ENCODE data around the gene GLYR1. TPM values are rescaled to one million over a fixed set of nuclear protein-coding genes. Genes with fewer than 3 reads are reported as not detected.

GLYR1 gene
- total and polyA plus RNA-seq, 2 of the 4 experiments (the other 2 are of a cell fraction): 26.0 to 54.2 TPM

DNA sequence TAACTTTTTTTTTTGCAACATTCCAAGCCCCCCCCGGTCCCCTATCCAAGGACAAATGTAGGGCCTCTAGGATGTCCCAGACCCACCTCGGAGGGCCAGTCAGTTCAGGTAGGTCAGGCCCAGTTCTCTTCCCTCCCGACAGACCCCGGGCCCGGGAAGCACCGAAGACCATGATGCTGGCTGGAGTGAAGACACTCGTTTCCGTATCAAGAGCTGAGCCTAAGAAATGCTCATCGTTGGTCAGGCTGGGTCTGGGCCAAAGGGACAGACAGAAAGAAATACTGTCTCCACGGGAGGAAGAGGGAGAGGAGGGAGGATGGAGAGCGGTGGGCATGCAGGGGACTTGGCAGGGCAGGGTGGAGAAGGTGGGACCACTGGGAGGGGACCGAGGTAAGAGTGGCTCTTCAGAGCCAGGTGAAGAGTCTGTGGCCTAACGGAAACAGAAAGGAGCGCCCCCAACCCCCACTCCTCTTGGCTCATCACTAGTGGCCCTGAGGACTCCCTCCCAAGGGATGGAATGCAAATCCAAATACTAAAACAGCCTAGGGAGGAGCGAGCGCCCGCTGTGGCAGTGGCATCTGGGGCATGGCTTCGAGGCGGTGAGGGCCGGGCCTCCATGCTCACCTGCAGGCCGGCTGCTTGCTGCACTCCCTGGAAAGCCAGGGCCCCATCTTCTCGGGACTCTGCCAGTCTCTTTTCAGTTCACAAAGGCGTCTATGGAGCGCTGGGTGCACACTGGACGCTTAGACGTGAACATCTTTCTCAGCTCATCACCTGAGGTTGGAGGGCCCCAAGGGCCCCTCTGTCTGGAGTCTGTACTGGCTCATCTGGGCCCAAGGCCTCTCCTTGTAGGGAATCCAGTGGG, 43.0 kb downstream of the GLYR1 start:
- H3K4ac ChIP-seq (ENCODE audit: low read depth, low read length): no peak overlapping the region
- no peak overlapping the region for H4K91ac ChIP-seq (ENCODE audit: insufficient read depth, low read depth, low read length)
- in situ Hi-C loops (cut with MboI; ENCODE audit: low sequenced_read_pairs): no loop called here
- no peak overlapping the region for H3K56ac ChIP-seq (ENCODE audit: extremely low read depth, insufficient read depth, low read length)
- no peaks in the 10 kb centered on the region for H3K9me1 ChIP-seq (ENCODE audit: insufficient read depth, low read length)
- no peak for DNase-seq
- intact Hi-C loops (cut with micrococcal nuclease): loop anchor here (2.0 to 5.0 kb wide), 2 partner anchors 37 to 153 kb away; partner anchors contain the start of gene ZNF500
- no peak overlapping the region for H3K4me3 ChIP-seq (ENCODE audit: insufficient read depth, low read depth, low read length)
- CTCF ChIA-PET: no interaction called here
- H3K4me2 ChIP-seq (ENCODE audit: low read depth, low read length): no peak overlapping the region
- H3K79me1 ChIP-seq (ENCODE audit: low read depth in 1 of 2, low read length in 2 of 2): peaks cover 0 to 7% of the 10 kb centered on the region in 2 experiments; a peak in 2 of 4 replicates
- H3K27me3 ChIP-seq (ENCODE audit: control insufficient read depth, insufficient read depth, low read length): no peaks in the 10 kb centered on the region
- H3K27ac ChIP-seq (ENCODE audit: insufficient read depth, low read length): no peak overlapping the region
- H4K20me1 ChIP-seq (ENCODE audit: insufficient read depth, low read length): no peaks in the 10 kb centered on the region; the same call in 1 of the 2 replicates
- dilution Hi-C loops (cut with HindIII; ENCODE audit: low sequenced_read_pairs, unreplicated experiment): no loop called here
- H3K9me3 ChIP-seq (ENCODE audit: control insufficient read depth, insufficient read depth, low read length): no peaks in the 10 kb centered on the region
- H2AK9ac ChIP-seq (replicated peaks; ENCODE audit: low read depth, low read length, poor library complexity): peak overlapping the region; percentile 65
- no peak overlapping the region for H4K8ac ChIP-seq (ENCODE audit: low read depth in 2 of 2, low read length in 2 of 2)
- TSS peak; percentile 92 for BruUV-seq (replicated peaks)
- no peak for ATAC-seq (ENCODE audit: low read depth)
- TF ChIP-seq CTCF (conservative IDR thresholded peaks at IDR 0.05; ENCODE audit: low read depth, low read length) (no peak), POLR2A (IDR thresholded peaks at IDR 0.05; ENCODE audit: low read depth, low read length) (no peak), MXI1 (IDR thresholded peaks at IDR 0.05; ENCODE audit: borderline replicate concordance, low read depth, low read length) (no peak), RCOR1 (IDR thresholded peaks at IDR 0.05; ENCODE audit: insufficient replicate concordance, low read length) (no peak), FOS (IDR thresholded peaks at IDR 0.05; ENCODE audit: low read depth, low read length) (no peak), NFE2L2 (IDR thresholded peaks at IDR 0.05; ENCODE audit: low read depth, low read length) (no peak), RAD21 (IDR thresholded peaks at IDR 0.05; ENCODE audit: low read length) (no peak), MAZ (IDR thresholded peaks at IDR 0.05; ENCODE audit: borderline replicate concordance, low read depth, low read length) (no peak), BHLHE40 (IDR thresholded peaks at IDR 0.05; ENCODE audit: low read depth, low read length) (no peak), CHD1 (IDR thresholded peaks at IDR 0.05; ENCODE audit: low read depth, low read length) (no peak), SMC3 (IDR thresholded peaks at IDR 0.05; ENCODE audit: low read depth, low read length) (no peak), CEBPB (IDR thresholded peaks at IDR 0.05; ENCODE audit: low read depth, low read length) (no peak)
- TF ChIP-seq, protein P1, sequence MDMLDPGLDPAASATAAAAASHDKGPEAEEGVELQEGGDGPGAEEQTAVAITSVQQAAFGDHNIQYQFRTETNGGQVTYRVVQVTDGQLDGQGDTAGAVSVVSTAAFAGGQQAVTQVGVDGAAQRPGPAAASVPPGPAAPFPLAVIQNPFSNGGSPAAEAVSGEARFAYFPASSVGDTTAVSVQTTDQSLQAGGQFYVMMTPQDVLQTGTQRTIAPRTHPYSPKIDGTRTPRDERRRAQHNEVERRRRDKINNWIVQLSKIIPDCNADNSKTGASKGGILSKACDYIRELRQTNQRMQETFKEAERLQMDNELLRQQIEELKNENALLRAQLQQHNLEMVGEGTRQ (IDR thresholded peaks at IDR 0.05; ENCODE audit: low read depth, low read length): no peak
- WGBS, 2 experiments (ENCODE audit: extremely low coverage in 2 of 2, insufficient read length in 1 of 2): 86% methylated on average over 15 of the region's 26 CpGs; no CpG with 5 or more reads in 1 of the 2 experiments
- peak overlapping the region; percentile 31; the same call in 1 of the 2 replicates for H2AK5ac ChIP-seq (ENCODE audit: low read depth, low read length)
- peaks cover 26% of the 10 kb centered on the region for H3K36me3 ChIP-seq (ENCODE audit: control insufficient read depth, insufficient read depth, low read length)
- H3K9ac ChIP-seq (ENCODE audit: low read depth, low read length): no peak overlapping the region
- H3K14ac ChIP-seq (replicated peaks; ENCODE audit: low read depth, low read length): no peak overlapping the region
- H2BK15ac ChIP-seq (ENCODE audit: low read depth, low read length): no peak overlapping the region
- no peak overlapping the region for H3K18ac ChIP-seq (ENCODE audit: low read depth, low read length)
- H3K4me1 ChIP-seq (ENCODE audit: control insufficient read depth, insufficient read depth, low read length): peaks cover 5% of the 10 kb centered on the region; the same call in 1 of the 2 replicates
- no peak overlapping the region for H2BK5ac ChIP-seq (ENCODE audit: low read depth, low read length, poor library complexity, severe bottlenecking)
- H2BK20ac ChIP-seq (ENCODE audit: low read depth, low read length): no peak overlapping the region
- H2AFZ ChIP-seq (replicated peaks; ENCODE audit: low read length, poor library complexity): peak overlapping the region; percentile 21
- H4K5ac ChIP-seq (ENCODE audit: low read depth, low read length): no peak overlapping the region
- H2BK120ac ChIP-seq (ENCODE audit: low read depth, low read length): no peak overlapping the region
- POLR2A ChIA-PET (ENCODE audit: unreplicated experiment): no interaction called here
- no peak overlapping the region for H3K23ac ChIP-seq (ENCODE audit: low read depth, low read length)
